Stimulated activated CD8-positive, alpha-beta memory T cell treated with anti-CD3 and anti-CD28 coated beads, Interleukin-7, amount 100 ng/mL, for 24 hours (primary cell): ENCODE data around the gene GPM6B.
"Not testable (repeated sequence)": the region's sequence is repeated elsewhere in the genome, so short reads cannot be mapped to it uniquely, and the experiment has no call there.

ENCODE experiments used
- DNase-seq: peaks from one replicate; pipeline ENCODE4 v3.0.0-alpha.2; 2020; ENCODE audit warnings: low read depth

Gene GPM6B

GRCh38 chrX:13724878-13725277, 92.0 kb downstream of the GPM6B start:
- DNase-seq = not testable (repeated sequence)

- DNase-seq = no peak
These were observed 94.9 kb downstream of the GPM6B start for GRCh38 chrX:13721819-13722519.

- DNase-seq = no peak
These were observed 95.5 kb downstream of the GPM6B start for GRCh38 chrX:13721371-13721770.
